ENCODE measurements around the gene TRAPPC12. TPM values are rescaled to one million over a fixed set of nuclear protein-coding genes. Genes with fewer than 3 reads are reported as not detected.
A peak's percentile ranks its signal among the peaks of the same experiment; 100 is the strongest.

The TRAPPC12 gene
- total RNA-seq, 1 experiment from 2014 or later = 86.2 TPM

GRCh38 chr2:3404349-3404894 lies 24.9 kb downstream of the TRAPPC12 start:
- Histone ChIP-seq H3K9ac (ENCODE audit: low read length) (no peak overlapping the region), H4K20me1 (ENCODE audit: low read length) (no peaks in the 10 kb centered on the region), H3K9me3 (ENCODE audit: low read length) (no peaks in the 10 kb centered on the region), H3K27me3 (ENCODE audit: low read length) (no peaks in the 10 kb centered on the region), H3K36me3 (ENCODE audit: low read depth, low read length) (peaks cover 28% of the 10 kb centered on the region), H3K4me2 (ENCODE audit: low read length) (no peak overlapping the region), H3K4me1 (ENCODE audit: insufficient read depth, low read length) (no peaks in the 10 kb centered on the region), H3K27ac (ENCODE audit: low read length) (no peak overlapping the region), H3K9me2 (replicated peaks; ENCODE audit: low read length) (no peaks in the 10 kb centered on the region), H3F3A (ENCODE audit: low read length, unreplicated experiment) (no peaks in the 10 kb centered on the region), H3K79me2 (ENCODE audit: low read length) (peaks cover under 1% of the 10 kb centered on the region; the same call in 1 of the 2 replicates), H2AFZ (ENCODE audit: low read length) (no peak overlapping the region), H3K4me3 (ENCODE audit: low read length) (no peak overlapping the region)
- intact Hi-C loops (cut with micrococcal nuclease) = no loop called here
- TSS peak; percentile 8 for BruUV-seq (replicated peaks)
- ChIA-PET POLR2A (ENCODE audit: unreplicated experiment) (no interaction called here), CTCF (no interaction called here)
- DNase-seq = no peak
- no peak for TF ChIP-seq EZH2phosphoT487 (IDR thresholded peaks at IDR 0.05; ENCODE audit: borderline replicate concordance, low read length)
- no peak for TF ChIP-seq EZH2 (IDR thresholded peaks at IDR 0.05; ENCODE audit: low read length, unreplicated experiment)
- no peak for TF ChIP-seq CTCF (conservative IDR thresholded peaks at IDR 0.05; ENCODE audit: low read depth, low read length)
- no peak for ATAC-seq

GRCh38 chr2:3405307-3405706 lies 25.8 kb downstream of the TRAPPC12 start:
- H3F3A ChIP-seq (ENCODE audit: low read length, unreplicated experiment) = no peaks in the 10 kb centered on the region
- intact Hi-C loops (cut with micrococcal nuclease) = no loop called here
- no peak for ATAC-seq
- CTCF ChIA-PET = no interaction called here
- H3K27me3 ChIP-seq (ENCODE audit: low read length) = no peaks in the 10 kb centered on the region
- H4K20me1 ChIP-seq (ENCODE audit: low read length) = no peaks in the 10 kb centered on the region
- no peaks in the 10 kb centered on the region for H3K79me2 ChIP-seq (ENCODE audit: low read length)
- no peak for TF ChIP-seq CTCF (conservative IDR thresholded peaks at IDR 0.05; ENCODE audit: low read depth, low read length)
- TF ChIP-seq EZH2 (IDR thresholded peaks at IDR 0.05; ENCODE audit: low read length, unreplicated experiment) = no peak
- TF ChIP-seq EZH2phosphoT487 (IDR thresholded peaks at IDR 0.05; ENCODE audit: borderline replicate concordance, low read length) = no peak
- no peak overlapping the region for H3K9ac ChIP-seq (ENCODE audit: low read length)
- H2AFZ ChIP-seq (ENCODE audit: low read length) = no peak overlapping the region
- H3K4me1 ChIP-seq (ENCODE audit: insufficient read depth, low read length) = no peaks in the 10 kb centered on the region
- no peak overlapping the region for H3K4me3 ChIP-seq (ENCODE audit: low read length)
- POLR2A ChIA-PET (ENCODE audit: unreplicated experiment) = no interaction called here
- no peaks in the 10 kb centered on the region for H3K9me3 ChIP-seq (ENCODE audit: low read length)
- peaks cover 28% of the 10 kb centered on the region for H3K36me3 ChIP-seq (ENCODE audit: low read depth, low read length)
- no peak for DNase-seq
- no TSS peak for BruUV-seq (replicated peaks)
- H3K27ac ChIP-seq (ENCODE audit: low read length) = no peak overlapping the region
- no peak overlapping the region for H3K4me2 ChIP-seq (ENCODE audit: low read length)
- H3K9me2 ChIP-seq (replicated peaks; ENCODE audit: low read length) = no peaks in the 10 kb centered on the region

- BruUV-seq (replicated peaks) = no TSS peak
- no peak overlapping the region for H3K9ac ChIP-seq (ENCODE audit: low read length)
- ChIA-PET CTCF (no interaction called here), POLR2A (ENCODE audit: unreplicated experiment) (no interaction called here)
- H3K36me3 ChIP-seq (ENCODE audit: low read depth, low read length) = peaks cover 24% of the 10 kb centered on the region
- ATAC-seq = no peak
- H3K4me2 ChIP-seq (ENCODE audit: low read length) = no peak overlapping the region
- no peaks in the 10 kb centered on the region for H3F3A ChIP-seq (ENCODE audit: low read length, unreplicated experiment)
- no peak for TF ChIP-seq EZH2 (IDR thresholded peaks at IDR 0.05; ENCODE audit: low read length, unreplicated experiment)
- TF ChIP-seq EZH2phosphoT487 (IDR thresholded peaks at IDR 0.05; ENCODE audit: borderline replicate concordance, low read length) = no peak
- TF ChIP-seq CTCF (conservative IDR thresholded peaks at IDR 0.05; ENCODE audit: low read depth, low read length) = no peak
- H3K4me1 ChIP-seq (ENCODE audit: insufficient read depth, low read length) = no peaks in the 10 kb centered on the region
- H3K4me3 ChIP-seq (ENCODE audit: low read length) = no peak overlapping the region
- H3K27ac ChIP-seq (ENCODE audit: low read length) = no peak overlapping the region
- intact Hi-C loops (cut with micrococcal nuclease) = no loop called here
- no peaks in the 10 kb centered on the region for H3K79me2 ChIP-seq (ENCODE audit: low read length)
- H3K27me3 ChIP-seq (ENCODE audit: low read length) = no peaks in the 10 kb centered on the region
- H3K9me2 ChIP-seq (replicated peaks; ENCODE audit: low read length) = no peaks in the 10 kb centered on the region
- H3K9me3 ChIP-seq (ENCODE audit: low read length) = no peaks in the 10 kb centered on the region
- no peak overlapping the region for H2AFZ ChIP-seq (ENCODE audit: low read length)
- no peak for DNase-seq
- H4K20me1 ChIP-seq (ENCODE audit: low read length) = no peaks in the 10 kb centered on the region
Measured at GRCh38 chr2:3405876-3406275, 26.4 kb downstream of the TRAPPC12 start.

All from PC-3 (cell line).